Amniotic stem cell (primary cell): ENCODE data around the gene BAD.

Source experiments
- DNase-seq: peaks from one replicate; lab custom pipeline; 2025; lab: John Stamatoyannopoulos, UW

The BAD gene

DNA sequence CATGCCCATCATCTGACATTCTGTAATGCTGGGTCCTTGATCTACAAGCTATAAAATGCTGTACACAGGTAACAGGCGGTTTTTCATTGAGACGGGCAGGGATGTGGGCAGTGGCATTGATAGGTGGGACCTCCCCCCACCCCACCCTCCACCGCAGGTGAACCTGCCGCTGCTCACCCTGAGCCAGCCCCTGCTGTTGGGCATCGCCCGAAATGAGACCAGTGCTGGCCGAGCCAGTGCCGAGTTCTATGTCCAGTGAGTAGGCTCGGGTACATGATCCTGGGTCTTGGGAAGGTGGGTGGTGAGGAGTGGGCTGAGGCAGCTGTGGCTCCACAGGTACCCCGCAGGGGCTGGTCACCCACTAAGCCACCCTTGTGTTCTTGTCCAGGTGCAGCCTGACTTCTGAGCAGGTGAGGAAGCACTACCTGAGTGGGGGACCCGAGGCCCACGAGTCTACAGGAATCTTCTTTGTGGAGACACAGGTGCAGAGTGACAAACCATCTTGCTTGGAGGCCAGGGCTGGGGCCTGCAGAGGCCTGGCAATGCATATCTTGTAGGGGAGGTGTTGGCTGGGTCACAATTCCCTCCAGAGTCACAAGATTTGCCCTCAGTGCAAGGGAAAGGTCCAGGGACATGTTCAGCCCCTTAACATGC is 55.2 kb downstream of the BAD start:
- no peak for DNase-seq

DNA sequence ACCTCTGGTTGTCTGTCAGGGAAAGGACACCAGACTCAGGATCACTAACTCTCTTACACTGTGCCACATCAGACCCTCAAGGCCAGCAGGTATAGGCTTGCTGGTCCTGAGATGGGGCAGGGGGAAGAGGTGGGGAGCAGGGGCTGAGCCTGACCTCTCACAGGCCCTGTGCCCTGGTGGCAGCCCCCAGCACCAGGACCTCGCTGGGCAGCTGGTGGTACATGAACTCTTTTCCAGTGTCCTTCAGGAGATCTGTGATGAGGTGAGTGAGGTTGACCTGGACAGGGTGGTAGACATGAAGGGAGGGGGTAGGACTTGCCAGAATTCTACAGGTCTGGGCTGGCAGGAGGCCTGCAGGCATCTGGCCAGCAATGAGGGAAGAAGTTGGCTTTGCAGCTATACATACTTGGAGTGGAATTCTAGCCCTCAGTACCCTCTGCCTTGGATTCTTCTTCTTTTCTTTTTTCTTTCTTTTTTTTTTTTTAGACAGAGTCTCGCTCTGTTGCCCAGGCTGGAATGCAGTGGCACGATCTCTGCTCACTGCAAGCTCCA is 57.0 kb downstream of the BAD start:
- no peak for DNase-seq

DNA sequence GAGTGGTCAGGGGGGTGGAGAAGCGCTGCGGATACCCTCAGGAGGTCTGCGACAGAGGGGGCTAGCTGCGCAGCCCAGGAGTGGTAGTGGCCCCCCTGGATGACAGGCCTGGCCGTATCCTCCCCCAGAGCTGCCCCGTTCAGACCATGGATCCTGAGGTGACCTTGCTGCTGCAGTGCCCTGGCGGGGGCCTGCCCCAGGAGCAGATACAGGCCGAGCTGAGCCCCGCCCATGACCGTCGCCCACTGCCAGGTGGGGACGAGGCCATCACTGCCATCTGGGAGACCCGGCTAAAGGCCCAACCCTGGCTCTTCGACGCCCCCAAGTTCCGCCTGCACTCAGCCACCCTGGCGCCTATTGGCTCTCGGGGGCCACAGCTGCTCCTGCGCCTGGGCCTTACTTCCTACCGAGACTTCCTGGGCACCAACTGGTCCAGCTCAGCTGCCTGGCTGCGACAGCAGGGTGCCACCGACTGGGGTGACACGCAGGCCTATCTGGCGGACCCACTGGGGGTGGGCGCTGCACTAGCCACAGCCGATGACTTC is 57.9 kb downstream of the BAD start:
- DNase-seq: no peak

DNA sequence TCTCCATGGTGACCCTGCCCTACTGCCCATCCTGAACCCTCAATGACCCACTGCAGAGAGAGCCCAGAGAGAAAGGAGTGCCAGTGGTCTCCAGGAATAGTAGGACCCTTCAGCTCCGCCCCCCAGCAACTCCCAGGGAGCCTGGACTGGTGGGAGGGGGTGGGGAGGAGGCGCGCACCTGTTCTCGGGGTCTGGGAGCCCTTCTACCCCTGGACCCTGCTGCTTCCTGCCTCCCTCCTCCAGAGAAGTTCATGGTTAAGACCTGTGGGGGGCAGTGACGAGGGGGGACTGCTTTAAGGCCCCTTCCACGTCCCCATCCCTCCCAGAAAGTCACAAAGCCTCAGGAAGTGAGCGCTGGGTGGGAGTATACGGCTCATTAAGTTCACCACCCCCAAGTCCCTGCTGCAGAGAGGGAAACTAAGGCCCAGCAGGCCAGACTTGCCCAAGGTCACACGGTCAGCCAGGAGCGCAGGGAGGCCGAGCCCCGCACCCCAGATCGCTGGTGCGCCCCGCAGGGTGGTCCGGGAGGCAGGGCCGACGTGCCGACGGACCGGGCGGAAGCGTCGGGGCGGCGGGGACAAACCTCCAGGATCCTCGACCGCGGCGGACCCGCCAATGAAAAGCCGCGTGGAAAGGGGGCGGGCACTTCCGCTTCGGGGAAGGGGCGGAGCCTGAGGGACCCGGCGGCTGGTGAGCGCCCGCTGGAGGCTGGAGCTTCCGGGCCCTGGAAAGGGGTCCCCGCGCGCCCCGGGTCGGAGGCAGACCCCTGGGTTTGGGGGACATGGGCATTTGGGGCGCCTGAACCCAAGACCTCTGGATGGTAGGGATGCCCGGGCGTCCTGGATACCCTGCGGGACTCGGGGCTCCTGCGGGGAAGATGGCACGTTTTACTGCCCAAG is 58.6 kb downstream of the BAD start, which contains the start of the genes NUDT22 and TRPT1:
Gene NUDT22 (plus strand): TSS at position 667 of the 899 bp plus-strand sequence. CDS start 379 bp downstream, outside the sequence.
Gene TRPT1 (minus strand): TSS at position 579 of the 899 bp plus-strand sequence. CDS start 326 bp downstream, at position 253.
- DNase-seq: peak; percentile 15

DNA sequence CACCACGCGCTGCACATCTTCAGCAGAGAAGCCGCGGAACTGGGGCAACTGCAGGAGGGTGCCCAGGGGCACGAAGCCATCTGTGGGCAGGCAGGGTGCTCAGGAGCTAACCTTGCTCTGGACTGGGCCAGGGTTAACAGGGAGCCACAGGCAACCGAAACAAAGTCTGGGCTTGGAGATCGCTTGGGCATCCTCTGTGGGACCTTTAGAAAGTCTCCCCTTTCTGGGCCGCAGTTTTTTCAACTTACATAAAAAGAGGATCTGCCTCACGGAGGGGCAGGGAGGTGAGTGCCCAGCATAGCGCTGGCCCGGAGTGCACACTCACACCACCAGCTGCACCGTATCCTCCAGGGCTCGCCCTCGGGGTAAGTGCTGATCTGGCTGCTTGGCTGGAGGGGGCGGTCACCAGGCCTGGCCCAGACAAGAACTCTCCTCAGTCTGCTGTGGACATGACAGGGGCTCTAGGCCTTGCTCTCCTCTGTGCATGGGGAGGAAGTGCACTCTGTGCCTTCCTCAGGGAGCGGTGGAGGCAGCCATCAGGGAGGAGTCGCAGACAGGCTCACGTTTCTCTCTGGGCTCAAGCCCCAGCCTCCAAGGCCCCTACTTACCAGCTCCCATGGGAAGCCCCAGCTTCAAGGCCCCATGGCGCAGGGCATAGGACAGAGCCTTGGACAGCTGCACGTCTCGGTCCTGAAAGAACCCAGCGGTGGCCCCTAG is 59.4 kb downstream of the BAD start:
- DNase-seq: no peak

DNA sequence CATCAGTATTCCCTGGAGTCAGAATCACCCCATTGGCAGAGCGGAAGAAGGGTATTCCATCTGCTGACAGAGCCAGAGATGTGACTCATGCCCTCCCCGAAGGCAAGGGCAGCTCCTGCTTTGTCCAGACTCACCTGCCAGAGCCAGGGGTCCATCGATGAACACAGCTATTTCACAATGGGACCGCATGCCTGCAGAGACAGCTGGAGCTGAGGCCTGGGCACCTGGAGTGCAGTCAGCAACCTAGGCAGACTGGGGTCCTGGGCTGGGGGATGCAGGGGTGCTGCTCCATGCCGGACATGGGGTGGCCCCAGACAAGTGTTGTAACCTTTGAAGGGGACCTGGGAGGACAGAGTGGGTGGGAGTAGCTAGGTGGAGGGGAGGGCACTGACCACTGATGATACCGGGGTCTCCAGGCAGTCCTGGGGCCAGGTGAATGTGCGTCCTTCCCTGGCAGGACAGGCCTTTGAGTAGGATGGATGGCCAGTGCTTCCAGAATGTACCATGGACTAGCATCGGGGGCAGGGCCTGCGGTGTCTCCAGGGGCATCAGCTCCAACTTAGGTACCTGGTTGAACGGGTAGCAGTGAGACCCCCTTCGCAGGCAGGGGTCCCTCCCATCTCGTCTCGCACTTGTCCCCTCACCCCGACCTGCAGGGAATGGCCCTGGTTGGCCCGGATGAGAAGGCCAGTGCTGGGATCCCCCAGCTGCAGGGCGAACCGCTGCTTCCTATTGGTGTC is 60.1 kb downstream of the BAD start:
- DNase-seq: no peak

DNA sequence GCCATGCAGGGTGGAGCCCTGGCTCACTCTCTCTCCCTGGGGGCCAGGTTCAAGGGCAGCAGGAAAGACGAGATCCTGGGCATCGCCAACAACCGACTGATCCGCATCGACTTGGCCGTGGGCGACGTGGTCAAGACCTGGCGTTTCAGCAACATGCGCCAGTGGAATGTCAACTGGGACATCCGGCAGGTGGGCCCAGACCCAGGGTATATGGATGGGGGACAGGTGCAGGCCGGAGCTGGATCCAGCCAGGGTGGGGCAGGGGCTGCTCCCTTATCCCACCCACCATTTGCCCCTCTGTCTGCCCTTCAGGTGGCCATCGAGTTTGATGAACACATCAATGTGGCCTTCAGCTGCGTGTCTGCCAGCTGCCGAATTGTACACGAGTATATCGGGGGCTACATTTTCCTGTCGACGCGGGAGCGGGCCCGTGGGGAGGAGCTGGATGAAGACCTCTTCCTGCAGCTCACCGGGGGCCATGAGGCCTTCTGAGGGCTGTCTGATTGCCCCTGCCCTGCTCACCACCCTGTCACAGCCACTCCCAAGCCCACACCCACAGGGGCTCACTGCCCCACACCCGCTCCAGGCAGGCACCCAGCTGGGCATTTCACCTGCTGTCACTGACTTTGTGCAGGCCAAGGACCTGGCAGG is 61.3 kb downstream of the BAD start:
- no peak for DNase-seq

DNA sequence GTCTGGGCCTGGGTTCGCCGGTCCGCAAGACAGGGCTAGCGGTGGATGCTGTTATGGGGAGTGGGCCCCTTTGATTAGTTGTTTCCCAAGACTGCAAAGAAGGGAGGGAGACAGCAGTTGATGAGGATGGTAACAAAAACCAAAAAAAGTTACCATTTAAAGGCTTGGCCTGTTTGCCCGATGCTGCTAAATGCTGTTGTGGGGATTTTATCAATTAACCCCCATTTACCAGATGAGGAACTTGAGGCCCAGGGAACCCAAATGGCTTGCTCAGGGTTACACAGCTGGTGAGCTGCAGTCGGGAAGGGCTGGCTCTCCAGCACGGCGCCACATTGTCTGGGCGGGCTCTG is 61.8 kb downstream of the BAD start:
- no peak for DNase-seq

DNA sequence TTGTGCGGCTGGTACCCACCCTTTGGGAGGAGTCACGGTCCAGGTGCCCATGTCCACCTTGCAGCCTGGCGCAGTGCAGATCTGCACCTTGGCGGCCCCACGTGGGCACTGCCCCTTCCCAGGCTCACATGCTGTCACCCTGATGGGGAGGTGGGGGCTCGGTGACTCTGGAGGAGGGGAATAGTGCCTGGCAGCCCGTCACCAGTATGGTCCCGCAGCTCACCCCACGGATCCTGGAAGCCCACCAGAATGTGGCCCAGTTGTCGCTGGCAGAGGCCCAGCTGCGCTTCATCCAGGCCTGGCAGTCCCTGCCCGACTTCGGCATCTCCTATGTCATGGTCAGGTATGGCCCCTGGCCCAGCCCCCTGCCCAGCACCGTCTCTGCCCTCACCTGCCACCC is 63.7 kb downstream of the BAD start:
- no peak for DNase-seq

DNA sequence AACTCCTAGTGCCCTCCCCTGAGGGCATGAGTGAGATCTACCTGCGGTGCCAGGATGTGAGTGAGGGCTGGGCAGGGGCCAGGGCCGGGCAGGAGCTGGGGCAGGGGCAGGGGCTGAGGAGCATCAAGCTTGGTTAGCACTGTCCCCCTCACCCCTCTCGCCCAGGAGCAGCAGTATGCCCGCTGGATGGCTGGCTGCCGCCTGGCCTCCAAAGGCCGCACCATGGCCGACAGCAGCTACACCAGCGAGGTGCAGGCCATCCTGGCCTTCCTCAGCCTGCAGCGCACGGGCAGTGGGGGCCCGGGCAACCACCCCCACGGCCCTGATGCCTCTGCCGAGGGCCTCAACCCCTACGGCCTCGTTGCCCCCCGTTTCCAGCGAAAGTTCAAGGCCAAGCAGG is 64.2 kb downstream of the BAD start:
- no peak for DNase-seq
